ENCODE results near the gene BCL2.

The BCL2 gene

GRCh38 chr18:63111671-63112402 lies 207.7 kb downstream of the BCL2 start:
- TF ChIP-seq ZFP30 (CRISPR knock-in tag; IDR thresholded peaks at IDR 0.05) (no peak), ZNF565 (CRISPR knock-in tag; conservative IDR thresholded peaks at IDR 0.05; ENCODE audit: low read depth) (no peak), GLIS3 (CRISPR knock-in tag; IDR thresholded peaks at IDR 0.05) (no peak), ZC3H10 (CRISPR knock-in tag; IDR thresholded peaks at IDR 0.05) (no peak), TCF4 (CRISPR knock-in tag; IDR thresholded peaks at IDR 0.05; ENCODE audit: borderline replicate concordance) (no peak), OSR1 (CRISPR knock-in tag; IDR thresholded peaks at IDR 0.05) (no peak), CSDC2 (CRISPR knock-in tag; IDR thresholded peaks at IDR 0.05) (no peak), RARB (CRISPR knock-in tag; IDR thresholded peaks at IDR 0.05) (no peak), PPARA (CRISPR knock-in tag; IDR thresholded peaks at IDR 0.05; ENCODE audit: borderline replicate concordance) (no peak), BACH2 (CRISPR knock-in tag; IDR thresholded peaks at IDR 0.05; ENCODE audit: borderline replicate concordance) (no peak), ARNTL (CRISPR knock-in tag; IDR thresholded peaks at IDR 0.05; ENCODE audit: borderline replicate concordance, low read depth) (no peak), ESRRG (CRISPR knock-in tag; IDR thresholded peaks at IDR 0.05) (no peak), PATZ1 (CRISPR knock-in tag; IDR thresholded peaks at IDR 0.05; ENCODE audit: borderline replicate concordance) (no peak), TSHZ2 (CRISPR knock-in tag; IDR thresholded peaks at IDR 0.05) (no peak), ISL1 (CRISPR knock-in tag; IDR thresholded peaks at IDR 0.05) (no peak)
- peak; percentile 28; the same call in 1 of the 3 replicates for ATAC-seq

GRCh38 chr18:63109802-63110201 lies 209.8 kb downstream of the BCL2 start:
- TF ChIP-seq GLIS3 (CRISPR knock-in tag; IDR thresholded peaks at IDR 0.05) (no peak), ZNF565 (CRISPR knock-in tag; conservative IDR thresholded peaks at IDR 0.05; ENCODE audit: low read depth) (no peak), ZC3H10 (CRISPR knock-in tag; IDR thresholded peaks at IDR 0.05) (no peak), ESRRG (CRISPR knock-in tag; IDR thresholded peaks at IDR 0.05) (no peak), CSRNP3 (CRISPR knock-in tag; IDR thresholded peaks at IDR 0.05) (no peak), CSDC2 (CRISPR knock-in tag; IDR thresholded peaks at IDR 0.05) (no peak), SNAI2 (CRISPR knock-in tag; IDR thresholded peaks at IDR 0.05) (no peak), BACH2 (CRISPR knock-in tag; IDR thresholded peaks at IDR 0.05; ENCODE audit: borderline replicate concordance) (no peak), OSR1 (CRISPR knock-in tag; IDR thresholded peaks at IDR 0.05) (no peak), ZFP30 (CRISPR knock-in tag; IDR thresholded peaks at IDR 0.05) (no peak)
- ATAC-seq, result no peak

- TF ChIP-seq PPARA (CRISPR knock-in tag; IDR thresholded peaks at IDR 0.05; ENCODE audit: borderline replicate concordance) (no peak), ZFP3 (CRISPR knock-in tag; IDR thresholded peaks at IDR 0.05) (no peak), ESRRG (CRISPR knock-in tag; IDR thresholded peaks at IDR 0.05) (no peak), TCF4 (CRISPR knock-in tag; IDR thresholded peaks at IDR 0.05; ENCODE audit: borderline replicate concordance) (no peak), ZFP30 (CRISPR knock-in tag; IDR thresholded peaks at IDR 0.05) (no peak), TOX (CRISPR knock-in tag; IDR thresholded peaks at IDR 0.05; ENCODE audit: borderline replicate concordance) (no peak), TSHZ2 (CRISPR knock-in tag; IDR thresholded peaks at IDR 0.05) (no peak), ZNF70 (CRISPR knock-in tag; IDR thresholded peaks at IDR 0.05) (no peak)
- no peak for ATAC-seq
Measured at GRCh38 chr18:63109022-63109421, 210.5 kb downstream of the BCL2 start.

All from SK-N-SH treated with all-trans-retinoic acid at 6 μM for 48 hours (cell line).